NCI-H1930 (cell line): ENCODE measurements around the gene FAM136A.
"Not testable (repeated sequence)": the region's sequence is repeated elsewhere in the genome, so short reads cannot be mapped to it uniquely, and the experiment has no call there.

Experiments
- DNase-seq, 2 experiments: peaks; one replicate each; lab custom pipeline; 2025; lab: John Stamatoyannopoulos, UW

FAM136A gene

GRCh38 chr2:70297828-70298227 lies 4.0 kb downstream of the FAM136A start:
- not testable (repeated sequence) for DNase-seq

DNA sequence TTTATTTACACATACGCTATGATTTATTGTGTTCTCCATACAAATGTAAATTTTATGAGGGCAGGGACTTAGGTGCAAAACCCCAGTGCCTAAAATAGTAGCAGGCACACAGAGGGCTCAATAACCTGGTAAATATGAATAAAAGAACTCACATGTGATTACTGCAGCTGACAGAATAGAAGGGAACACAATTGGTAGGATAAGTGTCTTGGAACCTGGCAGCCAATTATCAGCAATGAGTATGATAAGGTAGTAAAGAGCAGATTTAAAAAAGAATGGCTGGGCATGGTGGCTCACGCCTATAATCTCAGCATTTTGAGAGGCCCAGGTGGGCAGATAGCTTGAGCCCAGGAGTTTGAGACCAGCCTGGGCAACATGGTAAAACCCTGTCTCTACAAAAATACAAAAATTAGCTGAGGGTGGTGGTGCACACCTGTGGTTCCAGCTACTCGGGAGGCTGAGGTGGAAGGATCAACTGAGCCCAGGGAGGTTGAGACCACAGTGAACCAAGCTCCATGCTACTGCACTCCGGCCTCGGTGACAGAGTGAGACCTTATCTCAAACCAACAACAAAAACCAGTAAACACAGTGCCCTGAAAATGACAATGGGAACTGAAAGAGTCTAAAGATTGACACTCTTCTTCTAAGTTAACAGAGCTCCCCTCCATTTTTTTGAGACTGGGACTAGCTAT lies 18.2 kb downstream of the FAM136A start:
- no peak for DNase-seq

GRCh38 chr2:70282439-70282838 lies 19.4 kb downstream of the FAM136A start:
- DNase-seq = no peak

- DNase-seq = no peak
These were observed 21.5 kb downstream of the FAM136A start for GRCh38 chr2:70280242-70280798.

GRCh38 chr2:70270323-70270722 lies 31.5 kb downstream of the FAM136A start:
- no peak for DNase-seq

DNA sequence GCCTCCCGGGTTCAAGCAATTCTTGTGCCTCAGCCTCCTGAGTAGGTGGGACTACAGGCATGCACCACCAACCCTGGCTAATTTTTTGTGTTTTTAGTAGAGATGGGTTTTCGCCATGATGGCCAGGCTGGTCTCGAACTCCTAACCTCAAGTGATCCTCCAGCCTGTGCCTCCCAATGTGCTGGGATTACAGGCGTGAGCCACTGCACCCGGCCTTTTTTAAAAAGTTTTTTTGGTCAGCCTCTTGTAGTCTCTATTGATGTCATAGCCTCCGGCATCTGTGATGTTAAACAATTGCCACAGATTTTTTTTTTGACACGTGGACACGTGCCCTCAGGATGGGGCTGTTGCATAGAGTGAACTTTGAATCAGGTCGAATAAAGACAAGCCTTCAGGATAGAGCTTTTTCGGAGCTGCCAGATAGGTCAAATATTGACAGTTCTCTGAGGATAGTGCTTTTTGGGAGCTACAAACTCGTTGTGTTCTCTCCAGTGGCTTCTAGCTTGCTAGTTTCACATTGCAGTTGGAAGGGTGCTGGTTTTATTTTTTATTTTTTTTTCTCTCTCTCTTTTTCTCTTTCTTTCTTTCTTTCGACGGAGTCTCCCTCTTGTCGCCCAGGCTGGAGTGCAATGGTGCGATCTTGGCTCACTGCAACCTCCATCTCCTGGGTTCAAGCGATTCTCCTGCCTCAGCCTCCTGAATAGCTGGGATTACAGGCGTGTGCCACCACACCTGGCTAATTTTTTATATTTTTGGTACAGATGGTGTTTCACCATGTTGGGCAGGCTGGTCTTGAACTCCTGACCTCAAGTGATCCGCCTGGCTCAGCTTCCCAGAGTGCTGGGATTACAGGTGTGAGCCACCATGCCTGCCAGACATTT lies 32.2 kb downstream of the FAM136A start:
- DNase-seq = not testable (repeated sequence)

DNA sequence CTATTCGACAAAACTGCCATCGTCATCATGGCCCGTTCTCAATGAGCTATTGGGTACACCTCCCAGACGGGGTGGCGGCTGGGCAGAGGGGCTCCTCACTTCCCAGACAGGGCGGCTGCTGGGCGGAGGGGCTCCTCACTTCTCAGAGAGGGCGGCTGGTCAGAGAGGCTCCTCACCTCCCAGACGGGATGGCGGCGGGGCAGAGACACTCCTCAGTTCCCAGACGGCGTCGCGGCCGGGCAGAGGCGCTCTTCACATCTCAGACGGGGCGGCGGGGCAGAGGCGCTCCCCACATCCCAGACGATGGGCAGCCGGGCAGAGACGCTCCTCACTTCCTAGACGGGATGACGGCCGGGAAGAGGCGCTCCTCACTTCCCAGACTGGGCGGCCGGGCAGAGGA lies 34.9 kb downstream of the FAM136A start:
- not testable (repeated sequence) for DNase-seq

DNA sequence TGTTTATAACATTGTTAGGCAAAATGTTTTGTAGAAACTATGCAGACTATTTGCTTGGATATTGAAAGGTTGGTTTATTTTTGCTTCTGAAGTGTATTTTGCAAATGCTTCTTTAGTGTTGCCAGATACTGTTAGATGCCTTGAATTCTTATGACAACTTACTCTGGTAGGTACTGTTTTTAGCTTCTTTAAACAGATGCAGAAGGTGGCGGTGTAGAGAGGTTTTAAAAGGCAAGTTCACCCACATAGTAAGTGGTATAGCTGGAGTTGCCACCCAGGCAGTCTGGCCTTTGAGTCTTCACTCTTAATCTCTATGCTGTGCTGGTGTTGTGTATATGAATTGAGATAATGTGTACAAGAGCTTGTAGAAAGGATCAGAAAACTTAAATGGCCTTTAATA lies 40.4 kb downstream of the FAM136A start:
- no peak for DNase-seq

DNA sequence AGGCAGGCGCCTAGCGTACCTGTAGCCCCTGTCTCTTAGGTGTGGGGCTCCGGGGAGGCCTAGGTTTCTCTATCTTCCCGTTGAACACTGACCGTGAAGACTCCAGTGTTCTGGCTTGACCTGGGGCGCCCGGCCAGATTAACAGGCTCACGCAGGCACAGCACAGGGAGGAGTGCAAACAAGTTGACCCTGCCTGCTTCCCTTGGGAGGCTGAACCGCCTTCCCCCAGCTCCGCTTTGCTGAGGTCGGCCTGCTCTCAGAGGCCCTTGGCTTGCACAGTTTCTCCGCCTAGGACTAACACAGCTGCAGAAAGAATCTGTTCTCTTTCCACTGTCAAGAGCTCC lies 43.4 kb downstream of the FAM136A start:
- no peak for DNase-seq

DNA sequence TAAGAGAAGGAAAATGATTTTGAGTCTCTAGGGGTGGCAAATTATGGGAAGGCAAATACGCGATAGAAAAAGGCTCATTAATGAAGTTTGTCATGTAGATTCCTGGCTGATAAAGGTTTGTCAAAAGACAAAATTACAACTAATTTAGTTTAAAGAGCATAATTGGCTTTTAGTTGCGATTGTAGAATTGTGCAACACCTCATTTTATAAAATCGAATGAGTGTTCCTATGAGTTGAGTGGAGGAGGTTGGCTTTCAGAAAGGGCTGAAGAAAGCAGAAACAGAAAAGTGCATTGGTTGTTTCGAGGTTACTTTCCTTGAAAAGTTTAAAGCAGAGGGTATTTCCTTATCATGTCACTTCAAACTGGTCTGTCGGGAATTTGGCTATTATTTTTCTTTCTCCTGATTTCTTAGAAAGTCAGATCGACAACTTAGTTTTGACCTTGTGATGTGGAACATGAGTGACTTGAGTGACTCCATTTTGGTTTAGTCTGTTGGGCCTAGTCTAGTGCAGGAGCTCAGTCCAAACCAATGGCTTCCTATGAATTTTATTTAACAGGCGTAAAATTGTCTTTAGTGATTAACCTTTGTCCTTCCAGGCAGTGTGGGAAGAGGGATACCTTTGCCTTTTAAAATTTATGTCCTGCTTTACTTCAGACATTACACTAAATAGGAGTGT lies 46.1 kb downstream of the FAM136A start:
- DNase-seq = no peak

GRCh38 chr2:70250434-70250833 lies 51.4 kb downstream of the FAM136A start:
- DNase-seq = no peak

DNA sequence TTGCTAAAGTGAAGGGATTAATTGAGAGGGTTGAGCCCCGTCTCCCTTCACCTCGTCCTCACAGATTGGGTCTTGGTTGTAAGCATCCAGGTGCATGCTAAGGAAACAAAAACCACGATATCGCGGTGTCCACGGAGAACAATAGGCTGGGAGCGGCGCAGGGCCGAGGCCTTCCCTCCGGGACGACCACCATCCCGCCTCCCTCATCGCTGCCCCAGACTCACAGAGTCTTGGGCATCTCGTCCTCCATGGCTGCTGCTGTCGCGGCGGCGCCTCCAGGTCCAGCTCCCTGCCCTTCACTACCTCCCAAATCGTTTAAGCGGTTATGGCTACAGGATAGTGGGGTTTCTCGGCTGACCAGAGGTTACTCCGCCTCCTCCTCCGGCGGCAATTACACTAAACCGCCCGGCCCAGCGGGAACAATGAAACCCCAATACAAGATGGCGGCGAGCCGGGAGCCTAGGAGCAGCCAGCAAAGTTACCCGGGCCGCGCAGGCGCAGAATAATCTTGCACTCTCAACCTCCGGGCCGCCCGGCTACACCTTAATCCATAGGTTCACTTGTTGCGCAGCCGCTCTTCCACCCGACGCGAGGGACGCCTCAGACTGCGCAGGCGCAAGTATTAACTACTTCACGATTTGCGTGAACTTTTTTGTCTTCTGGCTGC lies 53.6 kb downstream of the FAM136A start, which contains the start of gene TIA1:
TIA1 (minus strand) TSS at position 448 of the 667 bp plus-strand sequence; CDS start at position 250, 198 bp downstream.
- DNase-seq = peak; percentile 98 to 99

GRCh38 chr2:70247364-70248180 lies 54.3 kb downstream of the FAM136A start:
- DNase-seq = no peak
